Smooth muscle cell (in vitro differentiated cells): ENCODE results near the gene YTHDF1. TPM values are rescaled to one million over a fixed set of nuclear protein-coding genes. Genes with fewer than 3 reads are reported as not detected.

ENCODE experiments used
- DNase-seq: peaks from one replicate; lab custom pipeline; 2025; ENCODE audit not compliant: unreplicated experiment; lab: John Stamatoyannopoulos, UW
- H2AFZ ChIP-seq: fragments of 200-600 bp; sonication (generic); 2 replicates; pipeline ENCODE4 v1.6.0; 2016; ENCODE audit warnings: antibody characterized with exemption, low read depth, mild to moderate bottlenecking
- H3F3A ChIP-seq: fragments of 200-600 bp; sonication (generic); 2 replicates; pipeline ENCODE4 v1.6.0; 2017; ENCODE audit warnings: antibody characterized with exemption, low read depth
- H3K27ac ChIP-seq: fragments of 200-600 bp; sonication (generic); 2 replicates; pipeline ENCODE4 v1.5.1; 2016; ENCODE audit warnings: low read depth, mild to moderate bottlenecking
- H3K27me3 ChIP-seq: fragments of 200-600 bp; sonication (generic); 2 replicates; pipeline ENCODE4 v1.6.1; 2016; ENCODE audit warnings: low read depth, mild to moderate bottlenecking
- H3K36me3 ChIP-seq: fragments of 200-600 bp; sonication (generic); 2 replicates; pipeline ENCODE4 v1.5.1; 2016; ENCODE audit warnings: low read depth
- H3K4me1 ChIP-seq: fragments of 200-600 bp; sonication (generic); 2 replicates; pipeline ENCODE4 v1.5.1; 2016; ENCODE audit warnings: low read depth
- H3K4me2 ChIP-seq: fragments of 200-600 bp; sonication (generic); 2 replicates; pipeline ENCODE4 v1.6.0; 2016; ENCODE audit warnings: mild to moderate bottlenecking
- H3K4me3 ChIP-seq: fragments of 200-600 bp; sonication (generic); 2 replicates; pipeline ENCODE4 v1.5.1; 2016; ENCODE audit warnings: mild to moderate bottlenecking
- H3K79me2 ChIP-seq: fragments of 200-600 bp; sonication (generic); 2 replicates; pipeline ENCODE4 v1.6.0; 2016; ENCODE audit warnings: low read depth, mild to moderate bottlenecking
- H3K9ac ChIP-seq: fragments of 200-600 bp; sonication (generic); 2 replicates; pipeline ENCODE4 v1.6.0; 2016; ENCODE audit warnings: low read depth
- H3K9me3 ChIP-seq: fragments of 200-600 bp; sonication (generic); replicated peaks from 2 replicates; pipeline ENCODE4 v1.5.1; 2016; ENCODE audit warnings: low read depth
- H4K20me1 ChIP-seq: fragments of 200-600 bp; sonication (generic); 2 replicates; pipeline ENCODE4 v1.6.0; 2016; ENCODE audit warnings: low read depth
- WGBS: methylation state at CpG from one replicate; pipeline ENCODE4 v1.1.7; 2016; ENCODE audit warnings: low lambda C conversion rate; 5-methylcytosine and 5-hydroxymethylcytosine counted together
- polyA plus RNA-seq: library from polyadenylated mRNA; unstranded; fragments of >200 nt; fragmentation: Nextera tagmentation; extraction: Ambion mirVana; gene quantifications from 2 replicates; pipeline ENCODE4 v1.2.1, GENCODE V29; 2016
- total RNA-seq: library from RNA; depleted of rRNA; stranded (reverse); fragments of >200 nt; gene quantifications from 2 replicates; pipeline ENCODE4 v1.2.3, GENCODE V29; 2014
- TF ChIP-seq, protein P1 (sequence below): fragments of 200-600 bp; sonication (generic); IDR thresholded peaks from 2 replicates; pipeline ENCODE4 v1.5.1; 2017; ENCODE audit warnings: borderline replicate concordance, mild to moderate bottlenecking, antibody characterized with exemption; ENCODE audit not compliant: insufficient read depth, poor library complexity, severe bottlenecking

The YTHDF1 gene
- total and polyA plus RNA-seq, 2 experiments from 2014 or later: 28.2 to 35.8 TPM

- Histone ChIP-seq H3F3A (peaks cover 3% of the 10 kb centered on the region), H3K4me1 (peaks cover 7% of the 10 kb centered on the region), H3K79me2 (peaks cover 61% of the 10 kb centered on the region), H3K27me3 (no peaks in the 10 kb centered on the region), H2AFZ (no peak overlapping the region), H4K20me1 (peaks cover 61% of the 10 kb centered on the region), H3K9ac (peak overlapping the region; percentile 92), H3K27ac (peak overlapping the region; percentile 76), H3K4me3 (peak overlapping the region; percentile 94), H3K9me3 (no peaks in the 10 kb centered on the region), H3K4me2 (peak overlapping the region; percentile 98), H3K36me3 (peaks cover 4% of the 10 kb centered on the region)
- DNase-seq: no peak
- TF ChIP-seq, protein P1, sequence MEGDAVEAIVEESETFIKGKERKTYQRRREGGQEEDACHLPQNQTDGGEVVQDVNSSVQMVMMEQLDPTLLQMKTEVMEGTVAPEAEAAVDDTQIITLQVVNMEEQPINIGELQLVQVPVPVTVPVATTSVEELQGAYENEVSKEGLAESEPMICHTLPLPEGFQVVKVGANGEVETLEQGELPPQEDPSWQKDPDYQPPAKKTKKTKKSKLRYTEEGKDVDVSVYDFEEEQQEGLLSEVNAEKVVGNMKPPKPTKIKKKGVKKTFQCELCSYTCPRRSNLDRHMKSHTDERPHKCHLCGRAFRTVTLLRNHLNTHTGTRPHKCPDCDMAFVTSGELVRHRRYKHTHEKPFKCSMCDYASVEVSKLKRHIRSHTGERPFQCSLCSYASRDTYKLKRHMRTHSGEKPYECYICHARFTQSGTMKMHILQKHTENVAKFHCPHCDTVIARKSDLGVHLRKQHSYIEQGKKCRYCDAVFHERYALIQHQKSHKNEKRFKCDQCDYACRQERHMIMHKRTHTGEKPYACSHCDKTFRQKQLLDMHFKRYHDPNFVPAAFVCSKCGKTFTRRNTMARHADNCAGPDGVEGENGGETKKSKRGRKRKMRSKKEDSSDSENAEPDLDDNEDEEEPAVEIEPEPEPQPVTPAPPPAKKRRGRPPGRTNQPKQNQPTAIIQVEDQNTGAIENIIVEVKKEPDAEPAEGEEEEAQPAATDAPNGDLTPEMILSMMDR: no peak
- WGBS: 54% methylated on average over 6 of the region's 6 CpGs
These were observed 1.4 kb downstream of the YTHDF1 start for GRCh38 chr20:63214514-63214913.

- Histone ChIP-seq H2AFZ (no peak overlapping the region), H3K36me3 (peaks cover 4% of the 10 kb centered on the region), H3K79me2 (peaks cover 77% of the 10 kb centered on the region)
These were observed 3.1 kb downstream of the YTHDF1 start for GRCh38 chr20:63212792-63213191.

DNA sequence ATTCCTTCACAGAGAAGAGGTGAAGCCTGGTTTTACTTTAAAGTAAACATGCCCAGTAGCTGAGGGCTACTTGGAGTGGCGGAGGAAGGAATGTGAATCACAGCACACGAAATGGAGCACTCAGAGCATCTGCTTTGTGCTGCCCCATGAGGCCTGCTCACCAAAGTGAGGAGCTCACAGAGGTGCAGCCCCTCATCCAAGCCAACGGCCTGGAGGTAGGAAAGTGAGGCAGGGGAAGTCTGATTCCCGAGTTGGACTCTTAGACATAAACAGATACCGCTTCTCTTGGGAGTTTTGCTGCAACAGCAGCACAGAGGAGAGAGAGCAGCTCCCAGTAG lies 3.6 kb downstream of the YTHDF1 start:
- H3K4me2 ChIP-seq: peak overlapping the region; percentile 43
- peaks cover 7% of the 10 kb centered on the region for H3F3A ChIP-seq
- DNase-seq: no peak
- peaks cover 4% of the 10 kb centered on the region for H3K36me3 ChIP-seq
- peak overlapping the region; percentile 1 for H3K9ac ChIP-seq
- no peak overlapping the region for H2AFZ ChIP-seq
- H3K4me1 ChIP-seq: peaks cover 7% of the 10 kb centered on the region
- peak overlapping the region; percentile 55 for H3K27ac ChIP-seq
- no peaks in the 10 kb centered on the region for H3K27me3 ChIP-seq
- no peaks in the 10 kb centered on the region for H3K9me3 ChIP-seq
- peaks cover 82% of the 10 kb centered on the region for H3K79me2 ChIP-seq
- H4K20me1 ChIP-seq: peaks cover 82% of the 10 kb centered on the region
- WGBS: 75% methylated on average over 5 of the region's 5 CpGs
- TF ChIP-seq, protein P1: no peak
- H3K4me3 ChIP-seq: no peak overlapping the region

More at GRCh38 chr20:63212792-63213191, 3.1 kb downstream of the YTHDF1 start:
- WGBS: 87% methylated on average over 5 of the region's 5 CpGs
- Histone ChIP-seq H3K9me3 (no peaks in the 10 kb centered on the region), H3K4me3 (no peak overlapping the region), H3F3A (peaks cover 7% of the 10 kb centered on the region), H3K27ac (peak overlapping the region; percentile 55), H3K4me1 (peaks cover 7% of the 10 kb centered on the region), H4K20me1 (peaks cover 78% of the 10 kb centered on the region), H3K27me3 (no peaks in the 10 kb centered on the region), H3K4me2 (no peak overlapping the region), H3K9ac (peak overlapping the region; percentile 1)
- no peak for DNase-seq
- TF ChIP-seq, protein P1: no peak

- no peak overlapping the region for H3K4me3 ChIP-seq
- H3K4me2 ChIP-seq: no peak overlapping the region
- TF ChIP-seq, protein P1: no peak
- DNase-seq: no peak
- WGBS: 92% methylated on average over 11 of the region's 11 CpGs
- H3K9me3 ChIP-seq: no peaks in the 10 kb centered on the region
- H3K9ac ChIP-seq: no peak overlapping the region
- H2AFZ ChIP-seq: no peak overlapping the region
- peaks cover 5% of the 10 kb centered on the region for H3K4me1 ChIP-seq
- peaks cover 7% of the 10 kb centered on the region for H3F3A ChIP-seq
- H3K27me3 ChIP-seq: no peaks in the 10 kb centered on the region
- H3K27ac ChIP-seq: peak overlapping the region; percentile 32
- H4K20me1 ChIP-seq: peaks cover 100% of the 10 kb centered on the region
- peaks cover 95% of the 10 kb centered on the region for H3K79me2 ChIP-seq
- peaks cover 4% of the 10 kb centered on the region for H3K36me3 ChIP-seq
These were observed 5.8 kb downstream of the YTHDF1 start for GRCh38 chr20:63210011-63210605.
